GM23338 (cell line): Measurements from ENCODE around the gene LRRC75B. TPM values are rescaled to one million over a fixed set of nuclear protein-coding genes. Genes with fewer than 3 reads are reported as not detected.

ENCODE experiments used
- ATAC-seq: fragments of 200-7000 bp; cut with Tn5 transposase; 3 replicates; pipeline ENCODE4 v1.9.1; 2020
- DNase-seq: peaks from one replicate; pipeline ENCODE4 v3.0.0-alpha.2; 2015; ENCODE audit warnings: low spot score
- H2AFZ ChIP-seq: fragments of 200-600 bp; sonication (generic); 2 replicates; pipeline ENCODE4 v1.8.0; 2016; ENCODE audit warnings: antibody characterized with exemption, mild to moderate bottlenecking, moderate library complexity
- H3F3A ChIP-seq: fragments of 200-600 bp; sonication (generic); replicated peaks from 2 replicates; pipeline ENCODE4 v1.8.0; 2017; ENCODE audit warnings: antibody characterized with exemption, mixed run types, low read depth
- H3K27ac ChIP-seq: fragments of 200-600 bp; sonication (generic); 2 replicates; pipeline ENCODE4 v1.6.1; 2016; ENCODE audit warnings: low read depth
- H3K27me3 ChIP-seq: fragments of 200-600 bp; sonication (generic); 2 replicates; pipeline ENCODE4 v1.8.0; 2016; ENCODE audit warnings: mild to moderate bottlenecking, mixed run types, moderate library complexity; ENCODE audit not compliant: insufficient read depth
- H3K36me3 ChIP-seq: fragments of 200-600 bp; sonication (generic); 2 replicates; pipeline ENCODE4 v1.8.0; 2016; ENCODE audit warnings: mild to moderate bottlenecking; ENCODE audit not compliant: insufficient read depth
- H3K4me1 ChIP-seq: fragments of 200-600 bp; sonication (generic); 2 replicates; pipeline ENCODE4 v1.8.0; 2016; ENCODE audit warnings: mild to moderate bottlenecking, moderate library complexity; ENCODE audit not compliant: insufficient read depth
- H3K4me2 ChIP-seq: fragments of 200-600 bp; sonication (generic); 2 replicates; pipeline ENCODE4 v1.7.1; 2017; ENCODE audit warnings: mixed run types
- H3K4me3 ChIP-seq: fragments of 200-600 bp; sonication (generic); 2 replicates; pipeline ENCODE4 v1.6.1; 2016; ENCODE audit warnings: mixed run types
- H3K79me2 ChIP-seq: fragments of 200-600 bp; sonication (generic); replicated peaks from 2 replicates; pipeline ENCODE4 v1.8.0; 2017; ENCODE audit warnings: mild to moderate bottlenecking; ENCODE audit not compliant: insufficient read depth
- H3K9me2 ChIP-seq: fragments of 200-600 bp; sonication (generic); 2 replicates; pipeline ENCODE4 v1.8.0; 2017; ENCODE audit not compliant: insufficient read depth
- H4K20me1 ChIP-seq: fragments of 200-600 bp; sonication (generic); replicated peaks from 2 replicates; pipeline ENCODE4 v1.8.0; 2017; ENCODE audit warnings: mild to moderate bottlenecking; ENCODE audit not compliant: insufficient read depth
- H3K27ac Mint-ChIP-seq: 2 replicates; pipeline ENCODE4 v1.8.0; 2020; ENCODE audit warnings: inconsistent platforms, mild to moderate bottlenecking, moderate library complexity, mixed read lengths
- H3K27me3 Mint-ChIP-seq: 3 replicates; pipeline ENCODE4 v1.8.0; 2022; ENCODE audit warnings: low read depth, mild to moderate bottlenecking, moderate library complexity, mixed read lengths, inconsistent platforms; ENCODE audit not compliant: insufficient read depth, poor library complexity
- H3K36me3 Mint-ChIP-seq: 3 replicates; pipeline ENCODE4 v1.8.0; 2021; ENCODE audit warnings: low read depth, mild to moderate bottlenecking, inconsistent platforms, moderate library complexity, mixed read lengths
- H3K4me1 Mint-ChIP-seq: 3 replicates; pipeline ENCODE4 v1.8.0; 2020; ENCODE audit warnings: mild to moderate bottlenecking, inconsistent platforms, mixed read lengths
- H3K4me3 Mint-ChIP-seq: 3 replicates; pipeline ENCODE4 v1.8.0; 2021; ENCODE audit warnings: moderate library complexity, mild to moderate bottlenecking, inconsistent platforms, mixed read lengths
- H3K9me3 Mint-ChIP-seq: 3 replicates; pipeline ENCODE4 v1.8.0; 2020; ENCODE audit warnings: moderate library complexity, mild to moderate bottlenecking, inconsistent platforms, mixed read lengths
- CREB1 ChIP-seq: fragments of 250-450 bp; sonication (Bioruptor Pico); IDR thresholded peaks from 2 replicates; pipeline ENCODE4 v1.5.0; 2020; ENCODE audit warnings: low read depth, mild to moderate bottlenecking, moderate library complexity
- EZH2 ChIP-seq: fragments of 200-600 bp; sonication (generic); IDR thresholded peaks from one replicate; pipeline ENCODE4 v1.8.0; 2017; ENCODE audit warnings: antibody characterized with exemption, mild to moderate bottlenecking, low read depth; ENCODE audit not compliant: unreplicated experiment
- EZH2phosphoT487 ChIP-seq: fragments of 200-600 bp; sonication (generic); IDR thresholded peaks from one replicate; pipeline ENCODE4 v1.8.1; 2018; ENCODE audit warnings: antibody characterized with exemption; ENCODE audit not compliant: unreplicated experiment
- JUNB ChIP-seq: IDR thresholded peaks from one replicate; pipeline ENCODE4 v1.6.1; 2016; ENCODE audit warnings: antibody characterized with exemption; ENCODE audit not compliant: unreplicated experiment
- NANOG ChIP-seq: IDR thresholded peaks from 2 replicates; pipeline ENCODE4 v1.6.1; 2016; ENCODE audit warnings: antibody characterized with exemption, borderline replicate concordance
- POLR2AphosphoS5 ChIP-seq: IDR thresholded peaks from 2 replicates; pipeline ENCODE4 v1.6.1; 2016; ENCODE audit warnings: antibody characterized with exemption, low read depth
- STAT1 ChIP-seq: IDR thresholded peaks from one replicate; pipeline ENCODE4 v1.6.1; 2016; ENCODE audit warnings: antibody characterized with exemption; ENCODE audit not compliant: unreplicated experiment
- ZNF114 ChIP-seq: fragments of 250-450 bp; sonication (Bioruptor Pico); IDR thresholded peaks from 2 replicates; pipeline ENCODE4 v1.5.0; 2020; ENCODE audit warnings: mild to moderate bottlenecking, moderate library complexity
- ZNF331 ChIP-seq: fragments of 250-450 bp; sonication (Bioruptor Pico); IDR thresholded peaks from 2 replicates; pipeline ENCODE4 v1.5.0; 2020; ENCODE audit warnings: low read depth, mild to moderate bottlenecking, moderate library complexity
- polyA plus RNA-seq: library from polyadenylated mRNA; unstranded; fragments of >200 nt; fragmentation: Nextera tagmentation; extraction: Ambion mirVana; gene quantifications from 2 replicates; pipeline ENCODE4 v1.2.1, GENCODE V29; 2016
- total RNA-seq: library from RNA; depleted of rRNA; stranded (reverse); fragments of >200 nt; shearing (Covaris generic); gene quantifications from 2 replicates; pipeline ENCODE4 v1.2.3, GENCODE V29; 2014
- TF ChIP-seq, protein P1 (sequence below): IDR thresholded peaks from 2 replicates; pipeline ENCODE4 v1.6.1; 2016; ENCODE audit warnings: antibody characterized with exemption
- TF ChIP-seq, protein P2 (sequence below): IDR thresholded peaks from one replicate; pipeline ENCODE4 v1.6.1; 2018; ENCODE audit warnings: antibody characterized with exemption; ENCODE audit not compliant: unreplicated experiment
- TF ChIP-seq, protein P3 (sequence below), 2 experiments: fragments of 200-600 bp in 1 of 2; sonication (generic) in 1 of 2; conservative IDR thresholded peaks; 2 replicates each; pipeline versions ENCODE4 v1.5.1 to v1.6.1; 2016 to 2017; ENCODE audit warnings: antibody characterized with exemption in 2 of 2, low read depth in 2 of 2, mild to moderate bottlenecking in 2 of 2, moderate library complexity in 1 of 2
- TF ChIP-seq, protein P4 (sequence below): fragments of 250-450 bp; sonication (Bioruptor Pico); IDR thresholded peaks from 2 replicates; pipeline ENCODE4 v1.5.0; 2020; ENCODE audit warnings: mild to moderate bottlenecking, moderate library complexity

The LRRC75B gene
- total and polyA plus RNA-seq, 2 experiments from 2014 or later: 17.6 to 22.1 TPM

DNA sequence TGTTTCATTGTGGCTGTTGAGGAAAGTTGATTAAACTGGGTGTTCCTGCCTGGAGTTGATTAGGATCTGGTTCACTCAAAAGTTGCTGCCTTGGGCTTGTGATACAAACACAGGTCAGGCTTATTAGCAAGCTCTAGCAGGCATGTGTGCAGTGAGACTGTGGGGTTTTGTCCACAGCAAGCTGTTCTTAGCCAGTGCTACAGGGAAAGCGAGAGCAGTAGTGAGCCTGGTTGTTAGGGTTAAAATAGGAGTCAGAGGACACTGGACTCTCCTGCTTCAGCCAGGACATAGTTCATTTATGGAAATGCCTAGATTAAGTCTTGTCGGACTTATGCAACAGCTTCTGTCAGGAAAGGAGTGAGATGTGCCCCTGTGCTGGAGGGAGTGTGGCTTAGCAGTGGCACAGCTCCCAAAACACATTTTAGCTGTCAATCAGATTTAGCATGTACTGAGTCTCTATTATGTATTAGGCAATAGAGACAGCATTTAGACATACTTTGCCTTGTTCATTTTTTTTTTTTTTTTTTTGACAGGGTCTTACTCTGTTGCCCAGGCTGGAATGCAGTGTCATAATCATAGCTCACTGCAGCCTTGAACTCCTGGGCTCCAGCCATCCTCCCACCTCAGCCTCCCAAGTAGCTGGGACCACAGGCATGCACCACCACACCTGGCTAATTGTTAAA lies 28.4 kb downstream of the LRRC75B start:
- Histone ChIP-seq H3K36me3 (peaks cover 32% of the 10 kb centered on the region), H3K27ac (no peak overlapping the region), H3K4me1 (no peaks in the 10 kb centered on the region), H3K27me3 (no peaks in the 10 kb centered on the region), H3K4me2 (no peak overlapping the region), H3K4me3 (no peak overlapping the region), H3F3A (0 out of 2 replicates have a peak, but pooled peaks cover 5% of the 10 kb centered on the region), H4K20me1 (peaks cover 62% of the 10 kb centered on the region), H2AFZ (no peak overlapping the region), H3K9me2 (no peaks in the 10 kb centered on the region), H3K79me2 (peaks cover 91% of the 10 kb centered on the region)
- no peaks in the 10 kb centered on the region for H3K27me3 Mint-ChIP-seq
- H3K36me3 Mint-ChIP-seq: peaks cover 58% of the 10 kb centered on the region
- H3K9me3 Mint-ChIP-seq: no peaks in the 10 kb centered on the region
- no peak overlapping the region for H3K4me3 Mint-ChIP-seq
- no peaks in the 10 kb centered on the region for H3K4me1 Mint-ChIP-seq
- H3K27ac Mint-ChIP-seq: no peak overlapping the region
- TF ChIP-seq, protein P1, sequence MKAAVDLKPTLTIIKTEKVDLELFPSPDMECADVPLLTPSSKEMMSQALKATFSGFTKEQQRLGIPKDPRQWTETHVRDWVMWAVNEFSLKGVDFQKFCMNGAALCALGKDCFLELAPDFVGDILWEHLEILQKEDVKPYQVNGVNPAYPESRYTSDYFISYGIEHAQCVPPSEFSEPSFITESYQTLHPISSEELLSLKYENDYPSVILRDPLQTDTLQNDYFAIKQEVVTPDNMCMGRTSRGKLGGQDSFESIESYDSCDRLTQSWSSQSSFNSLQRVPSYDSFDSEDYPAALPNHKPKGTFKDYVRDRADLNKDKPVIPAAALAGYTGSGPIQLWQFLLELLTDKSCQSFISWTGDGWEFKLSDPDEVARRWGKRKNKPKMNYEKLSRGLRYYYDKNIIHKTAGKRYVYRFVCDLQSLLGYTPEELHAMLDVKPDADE: no peak
- TF ChIP-seq, protein P2, sequence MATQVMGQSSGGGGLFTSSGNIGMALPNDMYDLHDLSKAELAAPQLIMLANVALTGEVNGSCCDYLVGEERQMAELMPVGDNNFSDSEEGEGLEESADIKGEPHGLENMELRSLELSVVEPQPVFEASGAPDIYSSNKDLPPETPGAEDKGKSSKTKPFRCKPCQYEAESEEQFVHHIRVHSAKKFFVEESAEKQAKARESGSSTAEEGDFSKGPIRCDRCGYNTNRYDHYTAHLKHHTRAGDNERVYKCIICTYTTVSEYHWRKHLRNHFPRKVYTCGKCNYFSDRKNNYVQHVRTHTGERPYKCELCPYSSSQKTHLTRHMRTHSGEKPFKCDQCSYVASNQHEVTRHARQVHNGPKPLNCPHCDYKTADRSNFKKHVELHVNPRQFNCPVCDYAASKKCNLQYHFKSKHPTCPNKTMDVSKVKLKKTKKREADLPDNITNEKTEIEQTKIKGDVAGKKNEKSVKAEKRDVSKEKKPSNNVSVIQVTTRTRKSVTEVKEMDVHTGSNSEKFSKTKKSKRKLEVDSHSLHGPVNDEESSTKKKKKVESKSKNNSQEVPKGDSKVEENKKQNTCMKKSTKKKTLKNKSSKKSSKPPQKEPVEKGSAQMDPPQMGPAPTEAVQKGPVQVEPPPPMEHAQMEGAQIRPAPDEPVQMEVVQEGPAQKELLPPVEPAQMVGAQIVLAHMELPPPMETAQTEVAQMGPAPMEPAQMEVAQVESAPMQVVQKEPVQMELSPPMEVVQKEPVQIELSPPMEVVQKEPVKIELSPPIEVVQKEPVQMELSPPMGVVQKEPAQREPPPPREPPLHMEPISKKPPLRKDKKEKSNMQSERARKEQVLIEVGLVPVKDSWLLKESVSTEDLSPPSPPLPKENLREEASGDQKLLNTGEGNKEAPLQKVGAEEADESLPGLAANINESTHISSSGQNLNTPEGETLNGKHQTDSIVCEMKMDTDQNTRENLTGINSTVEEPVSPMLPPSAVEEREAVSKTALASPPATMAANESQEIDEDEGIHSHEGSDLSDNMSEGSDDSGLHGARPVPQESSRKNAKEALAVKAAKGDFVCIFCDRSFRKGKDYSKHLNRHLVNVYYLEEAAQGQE: no peak
- TF ChIP-seq ZNF331 (CRISPR knock-in tag): no peak
- TF ChIP-seq CREB1 (CRISPR knock-in tag): no peak
- TF ChIP-seq STAT1: no peak
- TF ChIP-seq EZH2: no peak
- no peak for TF ChIP-seq ZNF114 (CRISPR knock-in tag)
- TF ChIP-seq EZH2phosphoT487: no peak
- no peak for TF ChIP-seq POLR2AphosphoS5
- no peak for TF ChIP-seq JUNB
- TF ChIP-seq, protein P3, sequence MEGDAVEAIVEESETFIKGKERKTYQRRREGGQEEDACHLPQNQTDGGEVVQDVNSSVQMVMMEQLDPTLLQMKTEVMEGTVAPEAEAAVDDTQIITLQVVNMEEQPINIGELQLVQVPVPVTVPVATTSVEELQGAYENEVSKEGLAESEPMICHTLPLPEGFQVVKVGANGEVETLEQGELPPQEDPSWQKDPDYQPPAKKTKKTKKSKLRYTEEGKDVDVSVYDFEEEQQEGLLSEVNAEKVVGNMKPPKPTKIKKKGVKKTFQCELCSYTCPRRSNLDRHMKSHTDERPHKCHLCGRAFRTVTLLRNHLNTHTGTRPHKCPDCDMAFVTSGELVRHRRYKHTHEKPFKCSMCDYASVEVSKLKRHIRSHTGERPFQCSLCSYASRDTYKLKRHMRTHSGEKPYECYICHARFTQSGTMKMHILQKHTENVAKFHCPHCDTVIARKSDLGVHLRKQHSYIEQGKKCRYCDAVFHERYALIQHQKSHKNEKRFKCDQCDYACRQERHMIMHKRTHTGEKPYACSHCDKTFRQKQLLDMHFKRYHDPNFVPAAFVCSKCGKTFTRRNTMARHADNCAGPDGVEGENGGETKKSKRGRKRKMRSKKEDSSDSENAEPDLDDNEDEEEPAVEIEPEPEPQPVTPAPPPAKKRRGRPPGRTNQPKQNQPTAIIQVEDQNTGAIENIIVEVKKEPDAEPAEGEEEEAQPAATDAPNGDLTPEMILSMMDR (conservative IDR thresholded peaks at IDR 0.05; ENCODE audit: low read depth in 2 of 2): no peak
- TF ChIP-seq, protein P4, sequence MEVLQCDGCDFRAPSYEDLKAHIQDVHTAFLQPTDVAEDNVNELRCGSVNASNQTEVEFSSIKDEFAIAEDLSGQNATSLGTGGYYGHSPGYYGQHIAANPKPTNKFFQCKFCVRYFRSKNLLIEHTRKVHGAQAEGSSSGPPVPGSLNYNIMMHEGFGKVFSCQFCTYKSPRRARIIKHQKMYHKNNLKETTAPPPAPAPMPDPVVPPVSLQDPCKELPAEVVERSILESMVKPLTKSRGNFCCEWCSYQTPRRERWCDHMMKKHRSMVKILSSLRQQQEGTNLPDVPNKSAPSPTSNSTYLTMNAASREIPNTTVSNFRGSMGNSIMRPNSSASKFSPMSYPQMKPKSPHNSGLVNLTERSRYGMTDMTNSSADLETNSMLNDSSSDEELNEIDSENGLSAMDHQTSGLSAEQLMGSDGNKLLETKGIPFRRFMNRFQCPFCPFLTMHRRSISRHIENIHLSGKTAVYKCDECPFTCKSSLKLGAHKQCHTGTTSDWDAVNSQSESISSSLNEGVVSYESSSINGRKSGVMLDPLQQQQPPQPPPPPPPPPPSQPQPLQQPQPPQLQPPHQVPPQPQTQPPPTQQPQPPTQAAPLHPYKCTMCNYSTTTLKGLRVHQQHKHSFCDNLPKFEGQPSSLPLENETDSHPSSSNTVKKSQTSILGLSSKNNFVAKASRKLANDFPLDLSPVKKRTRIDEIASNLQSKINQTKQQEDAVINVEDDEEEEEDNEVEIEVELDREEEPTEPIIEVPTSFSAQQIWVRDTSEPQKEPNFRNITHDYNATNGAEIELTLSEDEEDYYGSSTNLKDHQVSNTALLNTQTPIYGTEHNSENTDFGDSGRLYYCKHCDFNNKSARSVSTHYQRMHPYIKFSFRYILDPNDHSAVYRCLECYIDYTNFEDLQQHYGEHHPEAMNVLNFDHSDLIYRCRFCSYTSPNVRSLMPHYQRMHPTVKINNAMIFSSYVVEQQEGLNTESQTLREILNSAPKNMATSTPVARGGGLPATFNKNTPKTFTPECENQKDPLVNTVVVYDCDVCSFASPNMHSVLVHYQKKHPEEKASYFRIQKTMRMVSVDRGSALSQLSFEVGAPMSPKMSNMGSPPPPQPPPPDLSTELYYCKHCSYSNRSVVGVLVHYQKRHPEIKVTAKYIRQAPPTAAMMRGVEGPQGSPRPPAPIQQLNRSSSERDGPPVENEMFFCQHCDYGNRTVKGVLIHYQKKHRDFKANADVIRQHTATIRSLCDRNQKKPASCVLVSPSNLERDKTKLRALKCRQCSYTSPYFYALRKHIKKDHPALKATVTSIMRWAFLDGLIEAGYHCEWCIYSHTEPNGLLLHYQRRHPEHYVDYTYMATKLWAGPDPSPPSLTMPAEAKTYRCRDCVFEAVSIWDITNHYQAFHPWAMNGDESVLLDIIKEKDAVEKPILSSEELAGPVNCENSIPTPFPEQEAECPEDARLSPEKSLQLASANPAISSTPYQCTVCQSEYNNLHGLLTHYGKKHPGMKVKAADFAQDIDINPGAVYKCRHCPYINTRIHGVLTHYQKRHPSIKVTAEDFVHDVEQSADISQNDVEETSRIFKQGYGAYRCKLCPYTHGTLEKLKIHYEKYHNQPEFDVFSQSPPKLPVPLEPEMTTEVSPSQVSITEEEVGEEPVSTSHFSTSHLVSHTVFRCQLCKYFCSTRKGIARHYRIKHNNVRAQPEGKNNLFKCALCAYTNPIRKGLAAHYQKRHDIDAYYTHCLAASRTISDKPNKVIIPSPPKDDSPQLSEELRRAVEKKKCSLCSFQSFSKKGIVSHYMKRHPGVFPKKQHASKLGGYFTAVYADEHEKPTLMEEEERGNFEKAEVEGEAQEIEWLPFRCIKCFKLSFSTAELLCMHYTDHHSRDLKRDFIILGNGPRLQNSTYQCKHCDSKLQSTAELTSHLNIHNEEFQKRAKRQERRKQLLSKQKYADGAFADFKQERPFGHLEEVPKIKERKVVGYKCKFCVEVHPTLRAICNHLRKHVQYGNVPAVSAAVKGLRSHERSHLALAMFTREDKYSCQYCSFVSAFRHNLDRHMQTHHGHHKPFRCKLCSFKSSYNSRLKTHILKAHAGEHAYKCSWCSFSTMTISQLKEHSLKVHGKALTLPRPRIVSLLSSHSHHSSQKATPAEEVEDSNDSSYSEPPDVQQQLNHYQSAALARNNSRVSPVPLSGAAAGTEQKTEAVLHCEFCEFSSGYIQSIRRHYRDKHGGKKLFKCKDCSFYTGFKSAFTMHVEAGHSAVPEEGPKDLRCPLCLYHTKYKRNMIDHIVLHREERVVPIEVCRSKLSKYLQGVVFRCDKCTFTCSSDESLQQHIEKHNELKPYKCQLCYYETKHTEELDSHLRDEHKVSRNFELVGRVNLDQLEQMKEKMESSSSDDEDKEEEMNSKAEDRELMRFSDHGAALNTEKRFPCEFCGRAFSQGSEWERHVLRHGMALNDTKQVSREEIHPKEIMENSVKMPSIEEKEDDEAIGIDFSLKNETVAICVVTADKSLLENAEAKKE (CRISPR knock-in tag): no peak
- TF ChIP-seq NANOG: no peak
- DNase-seq (no peak), ATAC-seq (no peak)
